Measurements from ENCODE around the gene GLE1. TPM values are rescaled to one million over a fixed set of nuclear protein-coding genes. Genes with fewer than 3 reads are reported as not detected.
"Not testable (repeated sequence)": the region's sequence is repeated elsewhere in the genome, so short reads cannot be mapped to it uniquely, and the experiment has no call there.

Gene GLE1
- total RNA-seq, 2 donors from 2014 or later: 15.5 to 19.1 TPM

DNA sequence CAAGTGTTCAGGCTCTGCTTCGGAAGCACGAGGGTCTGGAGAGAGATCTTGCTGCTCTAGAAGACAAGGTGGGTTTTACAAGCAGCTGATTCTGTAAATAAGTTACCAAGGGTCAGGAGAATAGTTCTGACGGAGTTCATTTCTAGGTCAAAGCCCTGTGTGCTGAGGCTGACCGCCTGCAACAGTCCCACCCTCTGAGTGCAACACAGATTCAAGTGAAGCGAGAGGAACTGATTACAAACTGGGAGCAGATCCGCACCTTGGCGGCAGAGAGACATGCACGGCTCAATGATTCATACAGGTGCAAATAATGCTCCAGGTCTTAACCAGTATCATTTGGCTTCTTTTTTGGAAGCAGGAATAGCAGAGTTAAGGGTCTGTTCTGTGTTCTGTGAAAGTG, 72.7 kb downstream of the GLE1 start:
- intact Hi-C loops (cut with DNase I): no loop called here
- DNase-seq (no peak), ATAC-seq (no peak)

- DNase-seq: no peak
- intact Hi-C loops (cut with DNase I): no loop called here
- no peak for ATAC-seq
Measured at GRCh38 chr9:128579194-128579593, 74.7 kb downstream of the GLE1 start.

DNA sequence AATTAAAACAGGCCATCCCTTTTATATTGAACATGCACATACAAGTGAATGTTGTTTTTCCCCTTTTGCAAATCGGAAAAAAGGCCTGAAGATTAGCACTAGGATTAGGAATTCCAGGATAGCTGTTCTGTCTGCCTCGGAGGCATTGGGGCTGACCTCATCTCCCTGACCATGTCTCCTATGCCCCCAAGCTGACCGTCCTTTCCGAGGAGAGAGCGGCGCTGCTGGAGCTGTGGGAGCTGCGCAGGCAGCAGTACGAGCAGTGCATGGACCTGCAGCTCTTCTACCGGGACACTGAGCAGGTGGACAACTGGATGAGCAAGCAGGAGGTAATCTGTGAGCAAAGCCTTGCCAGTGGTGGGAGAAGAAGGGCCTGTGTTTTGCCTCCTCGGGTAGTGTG, 76.2 kb downstream of the GLE1 start:
- no peak for ATAC-seq
- intact Hi-C loops (cut with DNase I): no loop called here

GRCh38 chr9:128585155-128585554, 80.6 kb downstream of the GLE1 start:
- ATAC-seq (peak; percentile 81 to 83), DNase-seq (peak; percentile 49)
- intact Hi-C loops (cut with DNase I): not testable (repeated sequence)

More for the DNA sequence above, 76.2 kb downstream of the GLE1 start:
- DNase-seq: no peak

DNA sequence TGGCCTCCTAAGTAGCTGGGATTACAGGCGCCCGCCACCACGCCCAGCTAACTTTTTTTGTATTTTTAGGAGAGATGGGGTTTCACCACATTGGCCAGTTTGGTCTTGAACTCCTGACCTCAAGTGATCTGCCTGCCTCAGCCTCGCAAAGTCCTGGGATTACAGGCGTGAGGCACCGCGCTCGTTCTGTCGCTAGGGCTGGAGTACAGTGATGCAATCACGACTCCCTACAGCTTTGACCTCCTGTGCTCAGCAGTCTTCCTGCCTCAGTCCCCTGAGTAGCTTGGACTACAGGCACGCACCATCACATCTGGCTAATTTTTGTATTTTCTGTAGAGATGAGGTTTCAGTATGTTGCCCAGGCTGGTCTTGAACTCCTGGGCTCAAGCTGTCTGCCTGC, 82.4 kb downstream of the GLE1 start:
- ATAC-seq; DNase-seq; intact Hi-C loops (cut with DNase I): not testable (repeated sequence)

DNA sequence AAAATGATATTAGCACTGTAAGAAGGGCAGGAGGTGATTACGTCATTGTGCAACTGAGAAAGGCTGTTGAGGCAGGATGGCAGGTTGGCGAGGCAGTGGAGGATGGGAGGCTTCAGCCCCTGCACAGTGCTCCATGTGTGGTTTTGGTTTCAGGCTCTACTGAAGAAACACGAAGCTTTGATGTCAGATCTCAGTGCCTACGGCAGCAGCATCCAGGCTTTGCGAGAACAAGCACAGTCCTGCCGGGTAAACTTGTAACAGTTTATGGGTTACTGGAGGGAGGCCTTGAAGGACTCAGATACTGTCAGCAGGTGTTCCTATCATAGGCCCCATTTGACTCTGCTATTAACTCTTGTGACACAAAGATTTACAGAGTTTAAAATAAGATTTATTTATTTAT, 82.9 kb downstream of the GLE1 start:
- intact Hi-C loops (cut with DNase I): no loop called here
- DNase-seq: no peak
- ATAC-seq: no peak

DNA sequence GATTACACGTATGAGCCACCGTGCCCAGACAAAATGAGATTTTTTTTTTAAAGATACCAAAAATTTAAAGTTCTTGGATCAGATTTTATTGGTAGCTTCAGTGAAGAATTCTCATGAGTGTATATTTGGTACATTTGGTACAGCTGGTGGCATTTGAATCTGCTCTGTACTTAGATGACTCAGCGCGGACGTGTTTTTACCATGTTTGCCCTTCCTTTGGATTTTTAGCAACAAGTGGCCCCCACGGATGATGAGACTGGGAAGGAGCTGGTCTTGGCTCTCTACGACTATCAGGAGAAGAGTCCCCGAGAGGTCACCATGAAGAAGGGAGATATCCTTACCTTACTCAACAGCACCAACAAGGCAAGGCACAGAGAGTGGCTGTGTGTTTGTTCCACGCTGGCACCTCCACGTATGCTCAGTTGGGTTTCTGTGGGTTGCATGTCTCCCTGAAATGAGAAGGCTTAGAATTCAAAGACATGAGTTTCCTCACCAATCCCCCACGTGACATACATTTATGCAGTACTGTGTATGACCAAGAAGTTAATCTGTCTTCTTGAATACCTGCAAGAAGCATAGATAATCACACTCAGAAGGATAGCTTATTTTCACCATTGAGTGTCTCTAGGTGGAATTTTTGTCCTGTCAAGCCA, 84.2 kb downstream of the GLE1 start:
- ATAC-seq (no peak), DNase-seq (no peak)
- intact Hi-C loops (cut with DNase I): no loop called here

Other genes starting within 250 kb of the GLE1 start
- 100 to 1,000 TPM in 1 of 2 donors, 10 to 100 TPM in 1; 85.6 to 113 TPM for gene GOLGA2, start 228.7 kb upstream of the GLE1 start, total RNA-seq
- gene SWI5, start 228.4 kb upstream of the GLE1 start, total RNA-seq: 10 to 100 TPM; 17.2 to 18.4 TPM
- gene TRUB2, start 182.3 kb upstream of the GLE1 start, total RNA-seq: 10 to 100 TPM; 23.0 to 26.6 TPM
- 10 to 100 TPM; 21.2 to 27.7 TPM for gene COQ4, start 181.9 kb upstream of the GLE1 start, total RNA-seq
- gene SLC27A4, start 164.2 kb upstream of the GLE1 start, total RNA-seq: 10 to 100 TPM; 17.6 to 21.7 TPM
- 10 to 100 TPM; 49.8 to 58.0 TPM for gene URM1, start 133.3 kb upstream of the GLE1 start, total RNA-seq
- 10 to 100 TPM; 19.1 to 22.8 TPM for gene CERCAM, start 83.9 kb upstream of the GLE1 start, total RNA-seq
- 10 to 100 TPM; 12.6 to 19.1 TPM for gene ODF2, start 48.7 kb upstream of the GLE1 start, total RNA-seq
- 100 to 1,000 TPM; 277 to 336 TPM for gene SPTAN1, start 47.9 kb downstream of the GLE1 start, total RNA-seq
- gene DYNC2I2, start 152.1 kb downstream of the GLE1 start, total RNA-seq: 10 to 100 TPM; 12.8 to 20.3 TPM
- 100 to 1,000 TPM; 158 to 191 TPM for gene SET, start 184.5 kb downstream of the GLE1 start, total RNA-seq
- 10 to 100 TPM in 1 of 2 donors, 1 to 10 TPM in 1; 6.2 to 11.2 TPM for gene PKN3, start 197.8 kb downstream of the GLE1 start, total RNA-seq
- gene ZDHHC12, start 219.4 kb downstream of the GLE1 start, total RNA-seq: 10 to 100 TPM in 1 of 2 donors, 1 to 10 TPM in 1; 8.3 to 13.8 TPM